Measurements from ENCODE around the gene GEN1. TPM values are rescaled to one million over a fixed set of nuclear protein-coding genes. Genes with fewer than 3 reads are reported as not detected.

The GEN1 gene
- total and polyA plus RNA-seq, 2 of the 13 experiments (the other 11 are each of a cell fraction or from before 2014, with no cell fraction given): 9.9 to 27.1 TPM

DNA sequence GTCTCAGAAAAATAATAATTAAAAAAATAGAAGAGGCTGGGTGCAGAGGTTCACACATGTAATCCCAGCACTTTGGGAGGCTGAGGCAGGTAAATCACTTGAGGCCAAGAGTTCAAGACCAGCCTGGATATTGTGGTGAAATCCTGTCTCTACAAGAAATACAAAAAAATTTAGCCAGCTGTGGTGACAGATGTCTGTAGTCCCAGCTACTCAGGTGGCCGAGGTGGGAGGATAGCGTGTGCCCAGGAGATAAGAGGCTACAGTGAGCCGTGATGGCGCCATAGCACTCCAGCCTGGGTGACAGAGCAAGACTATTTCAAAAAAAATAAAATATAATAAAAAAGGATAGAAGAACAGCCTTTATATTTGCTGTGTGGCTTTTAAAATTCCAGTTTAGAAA, 36.3 kb upstream of the GEN1 start:
- intact Hi-C loops (cut with micrococcal nuclease; ENCODE audit: unreplicated experiment): loop anchor here (2.0 to 5.0 kb wide), 2 partner anchors 35 to 660 kb away; partner anchors contain the start of gene SMC6
- H3K36me3 ChIP-seq (replicated peaks in 1 of 2; ENCODE audit: control insufficient read depth in 1 of 2, insufficient read depth in 2 of 2, low read length in 2 of 2): peaks cover 26 to 72% of the 10 kb centered on the region in 2 experiments

More for the DNA sequence above, 36.3 kb upstream of the GEN1 start:
- Histone ChIP-seq H3K9me3 (ENCODE audit: low read length) (no peaks in the 10 kb centered on the region), H3K27ac (ENCODE audit: extremely low read length, insufficient read depth, low read length) (no peak overlapping the region), H3K79me2 (ENCODE audit: insufficient read depth, low read length) (no peaks in the 10 kb centered on the region), H3K4me1 (ENCODE audit: insufficient read depth, low read length) (no peaks in the 10 kb centered on the region), H3K27me3 (ENCODE audit: control insufficient read depth in 1 of 2, insufficient read depth in 2 of 2, low read length in 2 of 2) (no peaks in the 10 kb centered on the region), H3K9ac (ENCODE audit: insufficient read depth, low read depth, low read length) (no peak overlapping the region), H2AFZ (ENCODE audit: low read length) (no peak overlapping the region), H4K20me1 (ENCODE audit: insufficient read depth, low read length) (no peaks in the 10 kb centered on the region), H3K4me2 (ENCODE audit: low read depth, low read length) (no peak overlapping the region), H3K4me3 (replicated peaks in 1 of 3; ENCODE audit: insufficient read depth in 1 of 3, low read depth in 2 of 3, low read length in 3 of 3) (no peak overlapping the region)
- DNase-seq (ENCODE audit: low spot score) (no peak), ATAC-seq (no peak), FAIRE-seq (no peak)
- ChIA-PET POLR2A (no interaction called here), CTCF (ENCODE audit: low intra/inter-chr PET ratio, low total read pairs) (no interaction called here)
- no peak for TF ChIP-seq ZNF543 (CRISPR knock-in tag; IDR thresholded peaks at IDR 0.05)
- no peak for TF ChIP-seq GPN1 (CRISPR knock-in tag; IDR thresholded peaks at IDR 0.05; ENCODE audit: borderline replicate concordance)
- TF ChIP-seq NKX3-1 (CRISPR knock-in tag; IDR thresholded peaks at IDR 0.05): no peak
- TF ChIP-seq JUN (CRISPR knock-in tag; IDR thresholded peaks at IDR 0.05): no peak
- TF ChIP-seq ATF2 (CRISPR knock-in tag; IDR thresholded peaks at IDR 0.05): no peak
- no peak for TF ChIP-seq SP5 (CRISPR knock-in tag; IDR thresholded peaks at IDR 0.05; ENCODE audit: borderline replicate concordance, low read depth)
- TF ChIP-seq U2AF2 (IDR thresholded peaks at IDR 0.05; ENCODE audit: low read depth, low read length): no peak
- no peak for TF ChIP-seq SMC3 (IDR thresholded peaks at IDR 0.05; ENCODE audit: low read length)
- TF ChIP-seq, protein P1, sequence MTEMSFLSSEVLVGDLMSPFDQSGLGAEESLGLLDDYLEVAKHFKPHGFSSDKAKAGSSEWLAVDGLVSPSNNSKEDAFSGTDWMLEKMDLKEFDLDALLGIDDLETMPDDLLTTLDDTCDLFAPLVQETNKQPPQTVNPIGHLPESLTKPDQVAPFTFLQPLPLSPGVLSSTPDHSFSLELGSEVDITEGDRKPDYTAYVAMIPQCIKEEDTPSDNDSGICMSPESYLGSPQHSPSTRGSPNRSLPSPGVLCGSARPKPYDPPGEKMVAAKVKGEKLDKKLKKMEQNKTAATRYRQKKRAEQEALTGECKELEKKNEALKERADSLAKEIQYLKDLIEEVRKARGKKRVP (CRISPR knock-in tag; IDR thresholded peaks at IDR 0.05): no peak
- no peak for TF ChIP-seq NFKBIZ (CRISPR knock-in tag; IDR thresholded peaks at IDR 0.05)
- no peak for TF ChIP-seq ZNF557 (CRISPR knock-in tag; IDR thresholded peaks at IDR 0.05)
- no peak for TF ChIP-seq MED13 (CRISPR knock-in tag; IDR thresholded peaks at IDR 0.05)
- TF ChIP-seq NCOA2 (CRISPR knock-in tag; IDR thresholded peaks at IDR 0.05): no peak
- no peak for TF ChIP-seq SMAD3 (CRISPR knock-in tag; IDR thresholded peaks at IDR 0.05)
- 98% methylated on average over 4 of the region's 4 CpGs for WGBS (ENCODE audit: low lambda C conversion rate)
- BruUV-seq (replicated peaks): no TSS peak
- in situ Hi-C loops (cut with HindIII; ENCODE audit: extremely low pct_ligation_motif_present, low pct_unique_long_range_greater_than_20kb): loop anchor here (10.0 kb wide), 1 partner anchor 657 kb away; no protein-coding TSS in a partner anchor

All from HepG2 (cell line).